SK-N-SH (cell line): ENCODE data around the gene TCF12. TPM values are rescaled to one million over a fixed set of nuclear protein-coding genes. Genes with fewer than 3 reads are reported as not detected.

Experiments
- CTCF ChIA-PET: fragments of 300-600, 350-600 bp; formaldehyde crosslinking; extraction: SDS; loops from one replicate; lab custom pipeline; 2021; lab: Yijun Ruan, JAX
- POLR2A ChIA-PET: fragments of 350-600 bp; sonication (Branson Sonifier 250); formaldehyde crosslinking; extraction: SDS; loops from one replicate; lab custom pipeline; 2020; ENCODE audit warnings: antibody characterized with exemption, inconsistent platforms; lab: Yijun Ruan, JAX
- DNase-seq: peaks from one replicate; pipeline ENCODE4 v3.0.0; 2012
- H2AFZ ChIP-seq: fragments of 200-600 bp; sonication (generic); 2 replicates; pipeline ENCODE4 v1.8.1; 2016; ENCODE audit warnings: antibody characterized with exemption, mild to moderate bottlenecking, low read depth
- H3F3A ChIP-seq: fragments of 200-600 bp; sonication (generic); replicated peaks from 2 replicates; pipeline ENCODE3; 2016; ENCODE audit warnings: antibody characterized with exemption, mild to moderate bottlenecking; ENCODE audit not compliant: insufficient read depth
- H3K27ac ChIP-seq, 2 experiments: fragments of 200-500 bp in 1 of 2; fragments of 200-600 bp in 1 of 2; sonication (Bioruptor generic) in 1 of 2; sonication (generic), shearing (Covaris generic) in 1 of 2; 2 replicates each; pipeline versions ENCODE4 v1.5.1 to v1.6.1; 2014 to 2016; ENCODE audit warnings: low read depth in 2 of 2, inconsistent platforms in 1 of 2, low read length in 1 of 2, mild to moderate bottlenecking in 1 of 2, mixed read lengths in 1 of 2
- H3K27me3 ChIP-seq: fragments of 200-600 bp; sonication (generic), shearing (Covaris generic); 2 replicates; pipeline ENCODE4 v1.6.1; 2016; ENCODE audit warnings: mixed run types; ENCODE audit not compliant: insufficient read depth
- H3K36me3 ChIP-seq, 2 experiments: fragments of 200-500 bp in 1 of 2; fragments of 200-600 bp in 1 of 2; sonication (Bioruptor generic) in 1 of 2; sonication (generic) in 1 of 2; replicated peaks in 1 of 2; 2 replicates each; pipeline versions ENCODE3 to v1.5.1; 2014 to 2016; ENCODE audit warnings: low read length in 1 of 2, mild to moderate bottlenecking in 1 of 2; ENCODE audit not compliant: insufficient read depth in 2 of 2, control insufficient read depth in 1 of 2
- H3K4me1 ChIP-seq, 2 experiments: fragments of 200-500 bp in 1 of 2; fragments of 200-600 bp in 1 of 2; sonication (Bioruptor generic) in 1 of 2; sonication (generic), shearing (Covaris generic) in 1 of 2; 2 replicates each; pipeline versions ENCODE4 v1.5.1 to v1.6.1; 2014 to 2016; ENCODE audit warnings: low read depth in 1 of 2, low read length in 1 of 2, mixed run types in 1 of 2; ENCODE audit not compliant: insufficient read depth in 2 of 2, control insufficient read depth in 1 of 2
- H3K4me2 ChIP-seq: fragments of 200-600 bp; sonication (generic), shearing (Covaris generic); 2 replicates; pipeline ENCODE4 v1.6.1; 2017; ENCODE audit warnings: mixed run types
- H3K4me3 ChIP-seq, 2 experiments: fragments of 200-500 bp in 1 of 2; fragments of 200-600 bp in 1 of 2; sonication (Bioruptor generic) in 1 of 2; sonication (generic), shearing (Covaris generic) in 1 of 2; 2 replicates each; pipeline versions ENCODE4 v1.5.1 to v1.8.1; 2014 to 2016; ENCODE audit warnings: low read depth in 2 of 2, inconsistent platforms in 1 of 2, low read length in 1 of 2, mild to moderate bottlenecking in 1 of 2, mixed read lengths in 1 of 2, moderate library complexity in 1 of 2
- H3K79me2 ChIP-seq: fragments of 200-600 bp; sonication (generic); 2 replicates; pipeline ENCODE4 v1.8.1; 2017; ENCODE audit warnings: mild to moderate bottlenecking; ENCODE audit not compliant: insufficient read depth
- H3K9ac ChIP-seq: fragments of 200-600 bp; sonication (generic); 2 replicates; pipeline ENCODE4 v1.6.1; 2017; ENCODE audit warnings: mixed run types
- H3K9me2 ChIP-seq: fragments of 200-600 bp; sonication (generic); 2 replicates; pipeline ENCODE4 v1.6.1; 2017; ENCODE audit warnings: mixed run types
- H3K9me3 ChIP-seq: fragments of 200-600 bp; sonication (generic); 2 replicates; pipeline ENCODE4 v1.6.1; 2017; ENCODE audit warnings: mixed run types, mild to moderate bottlenecking, moderate library complexity
- H4K20me1 ChIP-seq: fragments of 200-600 bp; sonication (generic); 2 replicates; pipeline ENCODE4 v1.6.1; 2017; ENCODE audit warnings: mild to moderate bottlenecking, mixed run types; ENCODE audit not compliant: insufficient read depth
- CTCF ChIP-seq: fragments of 200-600 bp; sonication (generic); IDR thresholded peaks from 2 replicates; pipeline ENCODE4 v1.6.1; 2017; ENCODE audit warnings: antibody characterized with exemption, mild to moderate bottlenecking, moderate library complexity
- EP300 ChIP-seq, 2 experiments: IDR thresholded peaks; 2 replicates each; pipeline versions ENCODE4 v1.4.0 to v1.6.1; 2012; ENCODE audit warnings: borderline replicate concordance in 1 of 2, low read depth in 1 of 2, low read length in 1 of 2
- EZH2phosphoT487 ChIP-seq: fragments of 200-600 bp; sonication (generic); IDR thresholded peaks from 2 replicates; pipeline ENCODE4 v1.6.1; 2017; ENCODE audit warnings: low read depth, mixed run types, mild to moderate bottlenecking, antibody characterized with exemption, moderate library complexity, borderline replicate concordance
- FOSL2 ChIP-seq: IDR thresholded peaks from 2 replicates; pipeline ENCODE4 v1.4.0; 2012; ENCODE audit warnings: low read depth, mild to moderate bottlenecking, moderate library complexity, borderline replicate concordance
- FOXM1 ChIP-seq: IDR thresholded peaks from 2 replicates; pipeline ENCODE4 v1.4.0; 2012; ENCODE audit warnings: low read depth, mild to moderate bottlenecking
- GABPA ChIP-seq: IDR thresholded peaks from 2 replicates; pipeline ENCODE4 v1.4.0; 2012; ENCODE audit warnings: low read depth, mild to moderate bottlenecking
- GATA2 ChIP-seq: sonication (generic); formaldehyde crosslinking; IDR thresholded peaks from 2 replicates; pipeline ENCODE4 v1.5.0; 2020; ENCODE audit warnings: mild to moderate bottlenecking, missing genetic modification reagents
- IRF3 ChIP-seq: fragments of 150-350 bp; IDR thresholded peaks from 2 replicates; pipeline ENCODE4 v1.6.1; 2016; ENCODE audit warnings: mild to moderate bottlenecking, low read depth, low read length
- MEF2A ChIP-seq: IDR thresholded peaks from 2 replicates; pipeline ENCODE4 v1.4.0; 2012; ENCODE audit warnings: low read depth, borderline replicate concordance
- MXI1 ChIP-seq: IDR thresholded peaks from 2 replicates; pipeline ENCODE4 v1.6.1; 2012; ENCODE audit warnings: mild to moderate bottlenecking, low read depth, low read length, improper control_type of control experiment
- NFIC ChIP-seq: IDR thresholded peaks from 2 replicates; pipeline ENCODE4 v1.4.0; 2012; ENCODE audit warnings: borderline replicate concordance
- PBX3 ChIP-seq: IDR thresholded peaks from 2 replicates; pipeline ENCODE4; 2012
- RCOR1 ChIP-seq: fragments of 150-350 bp; IDR thresholded peaks from 2 replicates; pipeline ENCODE4 v1.6.1; 2017; ENCODE audit warnings: antibody characterized with exemption, low read length
- RXRA ChIP-seq: IDR thresholded peaks from 2 replicates; pipeline ENCODE4 v1.4.0; 2012; ENCODE audit warnings: low read depth, mild to moderate bottlenecking, borderline replicate concordance
- SMC3 ChIP-seq: IDR thresholded peaks from 2 replicates; pipeline ENCODE4 v1.6.1; 2012; ENCODE audit warnings: low read depth, low read length, improper control_type of control experiment
- USF2 ChIP-seq: fragments of 150-350 bp; IDR thresholded peaks from 2 replicates; pipeline ENCODE4 v1.6.1; 2017; ENCODE audit warnings: antibody characterized with exemption, low read length, low read depth, borderline replicate concordance
- WGBS: methylation state at CpG from one replicate; pipeline ENCODE4 v1.1.6; 2017; ENCODE audit warnings: low lambda C conversion rate; 5-methylcytosine and 5-hydroxymethylcytosine counted together
- polyA plus RNA-seq, 3 experiments: library from polyadenylated mRNA; depleted of rRNA; stranded (reverse); fragments of >200 nt; gene quantifications; 2 replicates each; pipeline ENCODE4 v1.2.3, GENCODE V29; 2012

TCF12 gene
- polyA plus RNA-seq, 1 of the 3 experiments (the other 2 are of a cell fraction), result 49.6 TPM

GRCh38 chr15:56972016-56972415, 53.6 kb downstream of the TCF12 start (continued):
- TF ChIP-seq SMC3 (no peak), FOXM1 (no peak)

GRCh38 chr15:56972426-56972825, 54.0 kb downstream of the TCF12 start:
- peaks cover 6 to 21% of the 10 kb centered on the region in 2 experiments; a peak in 2 of 4 replicates for H3K4me1 ChIP-seq
- POLR2A ChIA-PET, result no interaction called here
- H3K27ac ChIP-seq, result no peak overlapping the region
- H3K9me3 ChIP-seq, result no peaks in the 10 kb centered on the region
- H3K4me2 ChIP-seq, result no peak overlapping the region
- no peaks in the 10 kb centered on the region for H3K9me2 ChIP-seq
- H3K79me2 ChIP-seq, result peaks cover 100% of the 10 kb centered on the region
- H4K20me1 ChIP-seq, result peaks cover 60% of the 10 kb centered on the region
- H3K9ac ChIP-seq, result no peak overlapping the region
- TF ChIP-seq MEF2A (no peak), GATA2 (no peak), RCOR1 (no peak), GABPA (no peak), CTCF (no peak), RXRA (no peak), IRF3 (no peak), EZH2phosphoT487 (no peak), SMC3 (no peak), FOSL2 (no peak), PBX3 (no peak), NFIC (no peak)
- H3K27me3 ChIP-seq, result no peaks in the 10 kb centered on the region
- 51% methylated on average over 1 of the region's 1 CpG for WGBS
- CTCF ChIA-PET, result no interaction called here
- no peak overlapping the region for H2AFZ ChIP-seq
- no peak overlapping the region for H3K4me3 ChIP-seq
- no peaks in the 10 kb centered on the region for H3K36me3 ChIP-seq
- no peak for DNase-seq
- H3F3A ChIP-seq, result peaks cover 13% of the 10 kb centered on the region

- H3K27me3 ChIP-seq, result no peaks in the 10 kb centered on the region
- no peak overlapping the region for H3K9ac ChIP-seq
- no peaks in the 10 kb centered on the region for H3K9me3 ChIP-seq
- POLR2A ChIA-PET, result no interaction called here
- 47% methylated on average over 1 of the region's 1 CpG for WGBS
- no peaks in the 10 kb centered on the region for H3K9me2 ChIP-seq
- no peak overlapping the region for H3K4me3 ChIP-seq
- H4K20me1 ChIP-seq, result peaks cover 53% of the 10 kb centered on the region
- H3K36me3 ChIP-seq, result no peaks in the 10 kb centered on the region
- no peak overlapping the region for H3K4me2 ChIP-seq
- peaks cover 6 to 21% of the 10 kb centered on the region in 2 experiments; a peak in 2 of 4 replicates for H3K4me1 ChIP-seq
- DNase-seq, result no peak
- no peak for TF ChIP-seq EP300 (IDR thresholded peaks at IDR 0.05; ENCODE audit: borderline replicate concordance in 1 of 2, low read depth in 1 of 2, low read length in 1 of 2)
- no peak for TF ChIP-seq USF2
- 0 out of 2 replicates have a peak, but pooled peaks have one; percentile 9 for TF ChIP-seq FOSL2
- no peak for TF ChIP-seq MXI1
- H2AFZ ChIP-seq, result no peak overlapping the region
- peaks cover 100% of the 10 kb centered on the region for H3K79me2 ChIP-seq
- peaks cover 20% of the 10 kb centered on the region for H3F3A ChIP-seq
- CTCF ChIA-PET, result no interaction called here
- 0 out of 4 replicates have a peak overlapping the region, but pooled peaks of 1 of the 2 experiments have one; percentile 2 for H3K27ac ChIP-seq
Measured at GRCh38 chr15:56973463-56973862, 55.0 kb downstream of the TCF12 start.
